HuH-7 (cell line): ENCODE results near the gene TSHZ2.
"Not testable (repeated sequence)": the region's sequence is repeated elsewhere in the genome, so short reads cannot be mapped to it uniquely, and the experiment has no call there.

Source experiments
- DNase-seq: peaks from one replicate; pipeline ENCODE4 v3.0.0; 2011; ENCODE audit warnings: low spot score

The TSHZ2 gene

DNA sequence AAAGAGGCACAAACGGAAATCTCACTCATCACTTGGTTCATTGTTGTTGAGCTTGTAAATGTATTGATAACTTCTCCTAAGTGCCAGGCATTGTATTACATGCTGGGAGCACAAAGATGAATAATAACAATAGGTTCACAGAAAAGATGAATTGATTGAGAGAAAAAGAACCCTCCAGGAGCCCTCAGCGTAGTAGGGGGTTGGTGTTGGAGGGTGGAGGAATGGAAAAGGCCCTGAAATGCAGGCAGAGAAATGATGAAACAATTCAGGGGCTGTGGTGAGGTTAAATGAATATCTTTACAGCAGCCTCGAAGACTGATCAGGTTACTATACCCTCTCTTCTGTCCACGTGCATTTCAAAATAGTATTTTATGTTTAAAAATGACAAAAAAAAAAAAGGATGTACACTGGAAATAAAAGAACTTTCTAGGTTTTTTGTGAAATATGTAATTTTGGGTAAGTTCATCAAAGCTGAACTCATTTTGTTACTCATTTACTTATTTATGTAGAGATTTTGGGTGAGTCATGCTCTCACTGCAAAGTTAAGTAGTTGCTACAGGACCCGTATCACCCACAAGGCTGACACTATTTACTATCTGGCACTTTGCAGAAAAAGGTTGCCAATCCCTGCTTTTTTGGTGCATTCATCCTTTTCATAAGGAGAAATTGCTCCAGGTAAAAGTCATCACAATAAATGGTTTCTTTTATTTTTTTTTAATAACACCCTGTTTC lies 344.2 kb downstream of the TSHZ2 start:
- no peak for DNase-seq

DNA sequence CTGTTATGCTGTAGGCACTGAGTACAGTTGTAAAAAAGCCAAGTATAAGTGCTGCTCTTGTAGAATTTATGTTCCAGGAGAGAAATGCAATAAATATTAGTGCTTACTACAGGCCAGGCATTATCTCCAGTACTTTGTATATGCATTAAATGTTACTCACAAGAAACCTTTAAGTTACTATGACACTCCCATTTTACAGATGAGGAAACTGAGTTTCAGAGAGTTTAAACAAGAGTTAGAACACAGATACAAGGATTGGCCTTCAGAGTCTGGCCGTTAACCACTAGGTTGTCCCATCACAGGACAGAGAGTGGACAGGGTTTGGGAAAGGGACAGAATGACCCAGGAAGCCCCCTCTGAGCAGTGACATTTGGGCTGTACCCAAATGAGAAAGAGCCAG lies 347.0 kb downstream of the TSHZ2 start:
- DNase-seq = no peak

DNA sequence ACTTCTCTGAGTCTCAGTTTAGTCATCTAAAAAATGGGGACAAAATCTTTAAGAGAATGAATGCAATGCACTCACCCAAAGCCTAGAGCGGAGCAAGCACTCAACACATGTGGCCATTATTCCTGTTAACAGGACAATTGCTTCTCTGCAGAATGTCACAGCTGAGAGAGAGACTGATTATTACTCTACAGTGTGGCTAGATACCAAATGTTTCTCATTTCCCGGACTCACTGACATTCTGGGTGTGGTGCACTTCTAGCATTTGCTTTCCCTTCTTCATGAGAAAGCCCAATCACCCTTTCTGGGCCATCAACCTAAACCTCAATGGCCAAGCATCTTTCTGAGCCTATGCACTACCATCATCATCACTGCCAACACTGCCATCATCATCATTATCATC lies 347.6 kb downstream of the TSHZ2 start:
- no peak for DNase-seq

DNA sequence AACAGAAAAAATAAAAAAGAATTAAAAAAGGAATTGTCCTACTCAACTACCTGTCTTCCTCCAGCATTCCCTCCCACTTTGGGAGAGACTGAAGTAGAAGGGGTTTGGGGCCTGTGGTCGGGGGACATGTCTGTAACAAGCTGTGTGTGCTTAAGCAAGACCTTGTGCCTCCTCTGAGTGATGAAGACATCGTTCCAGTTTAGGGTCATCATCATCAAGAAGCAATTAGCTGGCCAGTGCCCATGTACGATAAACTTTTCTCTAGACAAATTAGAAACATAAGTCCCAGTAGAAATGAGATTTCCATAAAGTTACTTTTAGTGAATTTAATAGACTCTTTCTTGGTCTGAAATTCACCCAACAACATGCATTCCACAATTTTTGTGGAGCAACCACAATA lies 348.5 kb downstream of the TSHZ2 start:
- DNase-seq = no peak

DNA sequence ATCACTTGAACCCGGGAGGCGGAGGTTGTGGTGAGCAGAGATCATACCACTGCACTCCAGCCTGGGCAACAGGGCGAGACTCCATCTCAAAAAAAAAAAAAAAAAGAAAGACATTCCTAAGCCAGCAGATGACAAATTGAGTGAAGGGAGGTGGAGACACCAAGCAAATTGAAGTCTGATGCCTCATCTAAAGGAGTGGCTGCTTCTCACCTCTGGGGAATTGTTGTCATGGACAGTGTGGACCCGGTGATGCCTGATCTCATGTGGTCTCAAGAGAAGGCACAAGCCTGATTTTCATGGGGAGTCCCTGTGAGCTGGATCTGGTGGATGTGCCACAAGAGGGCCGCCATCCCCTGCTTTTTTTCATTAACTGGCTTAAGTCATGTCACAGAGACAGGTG lies 349.4 kb downstream of the TSHZ2 start:
- DNase-seq = no peak

DNA sequence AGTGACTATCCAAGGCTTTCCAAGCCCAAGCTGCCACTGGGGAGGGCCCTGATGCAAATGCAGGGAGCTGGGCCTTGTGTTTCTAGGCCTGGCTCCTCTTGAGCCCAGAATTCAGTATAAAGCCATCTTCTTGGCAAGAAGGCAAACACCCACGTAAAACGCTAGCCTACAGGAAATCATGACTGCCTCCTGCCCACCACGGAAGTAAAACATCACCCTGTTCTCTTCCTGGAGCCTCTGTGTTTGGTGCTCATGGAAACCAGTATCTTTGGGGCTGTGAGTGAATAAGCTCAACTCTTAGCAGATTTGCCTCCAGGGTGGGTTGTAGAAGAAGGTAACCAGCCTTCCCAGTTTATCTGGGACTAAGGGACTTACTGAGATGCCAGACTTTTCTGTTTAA lies 350.5 kb downstream of the TSHZ2 start:
- no peak for DNase-seq

DNA sequence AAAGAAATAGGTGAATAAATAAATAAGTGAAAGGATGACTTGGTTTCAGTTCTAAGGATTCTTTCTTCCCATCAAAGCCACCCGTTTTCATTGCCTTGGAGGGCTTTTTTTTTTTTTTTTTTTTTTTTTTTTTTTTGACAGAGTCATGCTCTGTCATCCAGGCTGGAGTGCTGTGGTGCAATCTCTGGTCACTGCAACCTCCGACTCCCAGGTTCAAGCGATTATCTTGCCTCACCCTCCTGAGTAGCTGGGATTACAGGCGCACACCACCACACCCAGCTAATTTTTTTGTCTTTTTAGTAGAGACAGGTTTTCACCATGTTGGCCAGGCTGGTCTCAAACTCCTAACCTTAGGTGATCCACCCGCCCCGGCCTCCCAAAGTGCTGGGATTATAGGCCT lies 351.3 kb downstream of the TSHZ2 start:
- not testable (repeated sequence) for DNase-seq

DNA sequence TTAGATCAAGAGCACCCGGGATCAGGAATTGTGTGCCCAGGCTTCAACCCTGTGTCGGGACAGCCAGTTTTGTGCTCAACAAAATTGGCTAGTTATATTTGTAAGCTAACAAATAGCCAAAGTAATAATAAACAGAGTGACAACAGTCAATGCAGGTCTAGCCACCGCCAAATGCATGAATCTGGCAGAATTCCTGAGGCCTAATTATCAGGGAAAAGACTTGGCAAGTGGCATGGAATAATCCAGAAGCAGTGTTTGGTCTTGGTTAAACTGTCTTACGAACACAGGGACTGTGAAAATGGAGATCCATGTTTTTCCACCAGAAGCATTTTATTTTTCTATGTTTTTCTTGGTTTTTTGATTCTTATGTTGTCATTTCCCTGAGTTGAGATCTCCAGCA lies 352.7 kb downstream of the TSHZ2 start:
- no peak for DNase-seq

DNA sequence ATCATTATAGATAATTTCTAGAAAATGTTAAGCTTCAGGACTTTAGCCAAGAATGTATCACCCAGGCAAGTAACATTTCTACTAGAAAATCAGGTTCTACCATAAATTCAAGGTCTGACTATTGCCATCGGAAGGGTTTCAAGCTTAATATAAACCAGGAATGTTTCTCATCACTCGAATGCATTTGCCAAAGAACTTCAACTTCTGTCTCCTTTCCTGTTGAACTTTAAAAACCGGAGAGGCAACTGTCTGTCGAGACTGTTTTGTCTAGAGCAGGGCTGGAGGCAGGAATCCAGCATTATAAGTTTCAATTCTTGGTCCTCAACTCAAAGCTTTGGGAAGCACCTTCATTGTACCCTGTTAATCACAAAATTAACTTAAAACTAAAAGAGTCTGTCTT lies 356.8 kb downstream of the TSHZ2 start:
- DNase-seq = no peak

DNA sequence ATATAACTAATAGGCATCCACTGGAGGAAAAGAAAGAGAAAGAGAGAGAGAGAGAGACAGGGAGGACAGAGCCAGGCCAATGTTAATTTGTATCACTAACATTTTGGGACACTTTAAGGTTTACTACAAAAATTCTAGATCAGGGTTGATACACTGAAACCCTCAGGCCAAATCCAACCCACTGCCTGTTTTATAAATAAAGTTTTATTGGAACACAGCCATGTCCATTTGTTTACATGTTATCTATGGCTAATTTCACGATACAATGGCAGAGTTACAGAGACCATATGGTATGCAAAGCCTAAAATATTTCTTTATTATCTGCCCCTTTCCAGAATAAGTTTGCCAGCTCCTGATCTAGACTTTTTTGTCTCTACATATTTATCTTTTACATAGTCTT lies 357.6 kb downstream of the TSHZ2 start:
- no peak for DNase-seq

DNA sequence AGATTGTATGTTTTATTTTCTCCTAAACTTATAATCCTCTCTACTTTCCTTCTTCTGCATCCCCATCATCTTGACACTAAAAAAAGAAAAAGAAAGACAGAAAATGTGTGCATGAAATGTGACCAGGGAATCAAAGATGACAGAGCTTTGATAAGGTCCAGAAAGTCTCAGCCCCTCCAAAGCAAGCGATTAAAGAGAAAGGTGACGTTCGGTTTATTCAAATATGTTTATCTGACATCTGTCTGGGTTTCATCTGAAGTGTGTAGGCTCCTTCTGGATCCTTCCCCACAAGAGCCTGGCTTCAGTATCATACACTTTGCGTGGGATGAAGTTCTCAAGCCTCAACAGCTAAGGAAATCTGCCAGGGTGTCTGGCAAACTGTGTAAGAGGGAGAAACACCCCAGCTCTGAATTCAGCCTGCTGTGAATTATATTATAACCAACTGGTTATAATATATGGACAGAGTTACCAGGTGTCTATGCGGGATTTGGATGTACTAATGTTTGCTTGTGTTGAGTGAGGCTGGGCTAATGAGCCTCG lies 358.5 kb downstream of the TSHZ2 start:
- no peak for DNase-seq

DNA sequence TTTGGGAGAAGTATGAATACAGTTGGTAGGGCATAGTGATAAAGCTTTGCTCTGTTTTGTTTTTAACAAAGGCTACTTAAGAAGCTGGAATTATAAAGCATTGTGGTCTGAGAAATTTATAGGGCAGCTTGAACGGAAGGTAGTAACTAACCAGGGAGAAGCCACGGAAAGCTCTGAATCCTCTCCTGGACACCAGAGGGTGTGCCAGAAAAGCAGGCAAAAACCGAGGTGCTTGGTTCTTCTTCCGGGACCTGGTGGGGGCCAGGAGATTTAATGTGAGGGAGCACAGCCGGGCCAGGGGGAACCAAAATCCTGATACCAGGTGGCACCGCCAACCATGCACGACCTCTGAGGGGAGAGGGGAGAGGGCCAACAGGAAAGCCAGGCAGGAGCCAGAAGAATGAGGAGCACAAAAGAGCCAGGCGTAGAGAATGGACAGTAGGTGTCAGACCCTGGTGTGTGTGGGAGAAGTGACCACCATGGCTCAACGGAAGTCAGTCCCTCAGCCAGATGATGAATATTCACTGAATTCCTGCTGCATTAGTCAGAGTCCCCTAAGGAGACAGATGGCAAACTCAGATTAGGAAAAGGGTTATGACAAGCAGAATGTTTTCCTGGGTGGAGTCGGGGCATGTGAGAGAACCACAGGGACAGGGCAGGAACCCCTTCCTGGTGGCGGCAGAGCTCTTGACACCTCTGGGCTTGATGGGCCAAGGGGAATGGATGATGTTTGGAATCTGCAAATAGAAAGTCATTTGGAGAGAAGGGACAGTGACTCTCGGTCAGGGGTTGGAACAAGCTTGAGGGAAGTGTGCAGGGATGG lies 359.2 kb downstream of the TSHZ2 start:
- no peak for DNase-seq

DNA sequence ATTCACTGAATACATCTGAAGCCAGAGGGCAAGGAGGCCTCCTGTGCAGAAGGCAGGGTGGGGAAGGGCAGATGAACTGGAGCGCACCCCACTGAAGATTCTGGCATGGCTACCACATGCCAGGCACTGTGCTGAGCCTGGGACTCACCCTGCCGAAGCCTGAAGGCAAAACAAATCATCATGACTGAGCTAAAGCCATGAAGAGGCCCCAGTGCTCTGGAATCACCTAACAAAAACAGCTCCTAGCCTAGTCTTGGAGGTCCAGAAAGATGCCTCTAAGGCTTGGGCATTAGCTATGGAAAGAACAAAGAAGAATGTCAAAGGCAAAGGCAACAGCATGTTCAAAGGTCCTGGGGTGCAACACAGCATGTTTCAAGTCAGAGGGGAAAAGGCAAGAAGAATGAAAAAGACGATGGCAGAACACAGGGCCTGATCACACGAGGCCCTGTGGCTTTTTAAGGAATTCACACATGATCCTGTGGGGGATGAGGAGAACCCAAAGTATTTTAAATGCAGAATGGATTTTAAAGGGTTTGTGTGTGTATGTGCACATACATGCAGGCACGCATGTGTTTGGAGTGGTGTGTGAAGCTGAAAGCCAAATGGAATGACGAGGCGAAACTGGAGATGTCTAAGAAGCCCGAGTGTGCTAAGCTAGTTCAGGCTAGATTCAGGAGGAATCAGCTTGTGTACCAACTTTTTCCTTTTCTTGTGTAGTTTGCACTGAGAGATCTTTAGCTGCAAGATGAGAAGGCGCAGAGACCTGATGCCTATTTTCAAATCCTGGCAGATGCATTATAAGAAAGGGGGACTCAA lies 360.1 kb downstream of the TSHZ2 start:
- DNase-seq = no peak

DNA sequence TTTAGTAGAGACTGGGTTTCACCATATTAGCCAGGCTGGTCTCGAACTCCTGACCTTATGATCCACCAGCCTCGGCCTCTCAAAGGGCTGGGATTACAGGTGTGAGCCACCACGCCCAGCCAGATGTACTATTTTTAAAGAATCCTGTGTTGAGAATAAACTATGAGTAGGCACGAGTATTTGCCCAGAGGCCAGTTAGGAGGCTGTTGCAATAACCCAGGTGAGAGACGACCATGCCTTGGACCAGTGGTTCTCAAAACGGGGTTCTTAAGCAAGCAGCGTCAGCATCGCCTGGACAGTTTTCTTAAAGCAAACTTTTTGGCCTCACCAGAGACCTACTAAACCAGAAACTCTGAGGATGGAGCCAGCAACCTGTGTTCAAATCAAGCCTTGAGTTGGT lies 362.7 kb downstream of the TSHZ2 start:
- no peak for DNase-seq

DNA sequence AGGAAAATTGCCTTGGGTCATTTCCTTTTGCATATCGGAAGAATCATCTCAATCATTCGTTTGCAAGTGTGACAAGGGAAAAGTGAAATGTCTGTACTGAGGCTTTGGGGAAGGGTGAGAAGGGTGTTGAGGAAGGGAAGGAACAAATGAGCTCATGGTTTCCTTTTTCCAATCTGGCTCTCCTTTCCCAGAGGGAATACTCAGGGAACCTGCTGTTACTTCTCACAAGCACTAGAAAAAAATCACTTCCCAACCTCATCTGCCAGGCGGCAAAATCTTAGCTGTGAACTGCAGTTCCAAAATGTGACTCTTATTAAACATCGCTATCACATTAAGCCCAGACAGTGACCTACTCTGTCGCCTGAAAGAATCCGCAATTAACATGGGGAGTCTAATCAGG lies 363.4 kb downstream of the TSHZ2 start:
- DNase-seq = no peak

DNA sequence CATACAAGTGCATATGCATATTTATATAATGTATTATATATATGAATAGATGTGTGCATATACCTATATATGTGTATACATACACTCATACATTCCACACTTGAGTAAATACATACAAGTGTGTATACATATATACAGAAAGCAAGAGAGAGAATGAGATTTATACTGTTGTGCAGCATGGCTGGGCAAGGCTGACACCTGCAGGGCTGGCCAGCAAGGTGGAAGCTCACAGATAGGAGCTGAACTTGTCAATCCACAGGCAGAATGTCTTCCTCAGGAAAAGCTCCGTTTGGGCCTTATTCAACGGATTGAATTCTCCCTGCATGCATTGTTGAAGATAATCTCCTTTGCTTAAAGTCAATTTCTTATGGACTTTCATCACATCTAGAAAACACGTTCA lies 364.7 kb downstream of the TSHZ2 start:
- no peak for DNase-seq

DNA sequence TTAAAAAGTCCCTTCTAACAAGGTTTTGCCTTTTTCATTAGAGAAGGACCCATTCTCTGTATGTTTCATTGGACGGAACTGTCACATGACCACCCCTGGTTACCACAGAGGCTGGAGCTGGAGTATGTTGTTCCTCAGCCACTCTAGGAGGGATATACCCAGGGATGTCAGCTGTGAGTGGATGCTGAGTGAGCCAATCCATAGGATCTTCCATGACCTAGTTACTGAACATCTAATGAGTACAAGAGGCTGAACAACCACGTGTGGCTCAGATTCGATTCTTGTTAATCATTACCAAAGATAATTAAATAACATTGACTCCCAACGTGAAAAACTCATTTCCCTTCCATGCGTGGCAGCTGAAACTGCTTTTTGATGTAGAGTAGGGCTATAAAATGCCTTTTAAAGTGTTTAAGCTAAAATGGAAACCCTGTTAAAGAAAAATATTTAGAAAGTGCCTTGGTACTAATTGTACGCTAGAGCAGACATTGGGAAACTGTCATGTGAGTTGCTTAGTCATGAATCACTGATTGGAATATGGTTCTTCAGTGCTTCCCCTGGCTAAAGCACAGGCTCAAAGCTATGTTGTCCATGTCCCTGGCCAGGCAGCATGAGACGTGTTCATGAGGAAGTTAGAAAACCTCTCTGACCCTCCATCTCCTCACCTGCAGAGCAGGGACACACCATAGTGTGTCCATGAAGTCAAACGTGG lies 365.4 kb downstream of the TSHZ2 start:
- peak; percentile 25 for DNase-seq

DNA sequence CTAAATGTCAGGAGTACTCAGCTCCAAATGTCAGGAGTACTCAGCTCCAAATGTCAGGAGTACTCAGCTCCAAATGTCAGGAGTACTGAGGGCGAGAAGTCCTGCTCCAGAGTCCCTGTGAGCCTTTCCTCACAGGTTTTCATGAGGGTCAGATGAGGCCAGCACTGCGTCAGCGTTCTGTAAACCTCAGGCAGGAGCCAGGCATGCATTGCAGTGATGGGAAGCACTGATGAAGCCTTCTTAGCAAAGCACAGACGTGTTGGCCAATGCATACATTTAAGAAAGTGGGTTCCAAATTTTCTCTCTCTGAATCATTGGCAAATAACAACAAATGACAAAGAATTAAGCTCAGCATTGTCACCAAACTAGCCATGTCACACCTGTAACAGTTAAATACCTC lies 366.6 kb downstream of the TSHZ2 start:
- no peak for DNase-seq

DNA sequence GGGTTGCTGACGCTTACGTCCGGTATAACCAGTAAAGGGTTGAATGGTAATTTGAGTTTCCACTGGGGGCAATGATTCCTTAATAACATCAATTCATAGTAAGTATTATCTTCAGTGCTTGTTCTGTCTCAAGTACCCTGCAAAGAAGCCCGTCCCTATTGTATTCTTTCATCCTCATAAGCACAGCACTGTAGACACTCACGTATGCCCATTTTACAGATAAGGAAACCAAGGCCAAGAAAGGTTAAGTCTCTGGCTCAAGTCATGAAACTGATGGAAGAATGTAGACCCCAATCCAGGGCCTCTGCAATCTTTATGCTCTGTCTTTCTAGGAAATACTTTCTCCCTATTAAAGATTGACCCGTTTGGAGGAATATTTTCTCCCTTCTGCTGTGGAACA lies 370.3 kb downstream of the TSHZ2 start:
- no peak for DNase-seq

DNA sequence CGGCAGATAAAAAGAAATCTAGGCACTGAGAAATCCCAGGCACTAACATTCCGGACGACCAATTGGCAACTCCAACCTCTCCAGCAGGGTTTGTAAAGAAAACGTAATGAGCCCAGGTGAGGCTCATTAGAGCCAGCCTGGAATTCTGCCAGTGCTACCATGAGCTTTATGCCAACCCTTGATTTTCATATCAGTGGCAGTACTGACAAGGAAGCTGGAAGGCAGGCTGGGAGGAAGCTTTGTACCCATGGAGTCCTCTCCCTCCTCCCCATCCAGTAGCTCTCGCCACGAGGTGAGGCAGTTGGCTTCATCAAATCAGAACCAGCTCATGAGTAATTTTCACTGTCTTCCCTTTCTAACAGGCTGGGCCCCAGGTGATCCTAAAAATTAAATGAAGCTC lies 371.3 kb downstream of the TSHZ2 start:
- no peak for DNase-seq

DNA sequence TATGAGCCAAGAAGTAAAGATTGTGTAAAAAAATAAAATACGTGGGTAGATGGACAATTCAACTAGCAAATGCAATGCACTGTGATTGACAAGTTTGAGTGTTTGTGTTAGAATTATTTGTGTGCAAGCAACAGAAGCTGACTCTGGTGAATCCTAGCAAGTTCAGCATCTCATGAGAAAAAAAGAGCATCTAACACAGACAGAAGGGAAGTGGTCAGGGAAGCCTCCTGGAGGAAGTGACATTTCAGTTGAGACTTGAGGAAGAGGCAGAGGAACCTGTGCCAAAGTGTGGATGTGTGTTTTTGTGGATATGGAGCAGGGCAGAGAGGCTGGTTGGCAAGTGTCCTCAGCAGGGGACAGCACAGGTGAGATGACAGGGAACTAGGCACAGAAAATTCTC lies 372.7 kb downstream of the TSHZ2 start:
- no peak for DNase-seq
